Measurements from ENCODE around the gene TRAF7.

TRAF7 gene

GRCh38 chr16:2167068-2167638 is 11.6 kb downstream of the TRAF7 start:
- DNase-seq = no peak

- no peak for DNase-seq
Observed at GRCh38 chr16:2170080-2170479, 14.5 kb downstream of the TRAF7 start.

- DNase-seq = no peak
Observed at GRCh38 chr16:2170587-2171435, 15.2 kb downstream of the TRAF7 start.

GRCh38 chr16:2171601-2172178 is 16.1 kb downstream of the TRAF7 start:
- DNase-seq = no peak

- DNase-seq = no peak
Observed at GRCh38 chr16:2172688-2173335, 17.2 kb downstream of the TRAF7 start.

GRCh38 chr16:2173366-2173765 is 17.8 kb downstream of the TRAF7 start:
- no peak for DNase-seq

- no peak for DNase-seq
Observed at GRCh38 chr16:2173916-2174315, 18.3 kb downstream of the TRAF7 start.

- DNase-seq = no peak
Observed at GRCh38 chr16:2174396-2175131, 19.0 kb downstream of the TRAF7 start.

- DNase-seq = no peak
Observed at GRCh38 chr16:2175454-2175853, 19.9 kb downstream of the TRAF7 start.

GRCh38 chr16:2176047-2176446 is 20.5 kb downstream of the TRAF7 start:
- no peak for DNase-seq

- DNase-seq = no peak
Observed at GRCh38 chr16:2177101-2177500, 21.5 kb downstream of the TRAF7 start.

GRCh38 chr16:2177561-2177960 is 22.0 kb downstream of the TRAF7 start:
- DNase-seq = no peak

GRCh38 chr16:2178321-2179106 is 22.9 kb downstream of the TRAF7 start:
- peak; percentile 15 for DNase-seq

- DNase-seq = no peak
Observed at GRCh38 chr16:2179107-2179501, 23.5 kb downstream of the TRAF7 start.

- no peak for DNase-seq
Observed at GRCh38 chr16:2179576-2179975, 24.0 kb downstream of the TRAF7 start.

- DNase-seq = no peak
Observed at GRCh38 chr16:2180461-2180860, 24.9 kb downstream of the TRAF7 start.

- DNase-seq = no peak
Observed at GRCh38 chr16:2180962-2181923, 25.7 kb downstream of the TRAF7 start.

- DNase-seq = no peak
Observed at GRCh38 chr16:2181952-2182351, 26.4 kb downstream of the TRAF7 start.

GRCh38 chr16:2183671-2184070 is 28.1 kb downstream of the TRAF7 start:
- no peak for DNase-seq

GRCh38 chr16:2184346-2184745 is 28.8 kb downstream of the TRAF7 start:
- no peak for DNase-seq

- DNase-seq = no peak
Observed at GRCh38 chr16:2184962-2185361, 29.4 kb downstream of the TRAF7 start.
